ENCODE results near the gene OOSP3.

GRCh38 chr11:59877784-59878183 lies 798 bp upstream of the OOSP3 start:
- TF ChIP-seq, protein P1, sequence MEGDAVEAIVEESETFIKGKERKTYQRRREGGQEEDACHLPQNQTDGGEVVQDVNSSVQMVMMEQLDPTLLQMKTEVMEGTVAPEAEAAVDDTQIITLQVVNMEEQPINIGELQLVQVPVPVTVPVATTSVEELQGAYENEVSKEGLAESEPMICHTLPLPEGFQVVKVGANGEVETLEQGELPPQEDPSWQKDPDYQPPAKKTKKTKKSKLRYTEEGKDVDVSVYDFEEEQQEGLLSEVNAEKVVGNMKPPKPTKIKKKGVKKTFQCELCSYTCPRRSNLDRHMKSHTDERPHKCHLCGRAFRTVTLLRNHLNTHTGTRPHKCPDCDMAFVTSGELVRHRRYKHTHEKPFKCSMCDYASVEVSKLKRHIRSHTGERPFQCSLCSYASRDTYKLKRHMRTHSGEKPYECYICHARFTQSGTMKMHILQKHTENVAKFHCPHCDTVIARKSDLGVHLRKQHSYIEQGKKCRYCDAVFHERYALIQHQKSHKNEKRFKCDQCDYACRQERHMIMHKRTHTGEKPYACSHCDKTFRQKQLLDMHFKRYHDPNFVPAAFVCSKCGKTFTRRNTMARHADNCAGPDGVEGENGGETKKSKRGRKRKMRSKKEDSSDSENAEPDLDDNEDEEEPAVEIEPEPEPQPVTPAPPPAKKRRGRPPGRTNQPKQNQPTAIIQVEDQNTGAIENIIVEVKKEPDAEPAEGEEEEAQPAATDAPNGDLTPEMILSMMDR (IDR thresholded peaks at IDR 0.05; ENCODE audit: low read length): no peak
- TF ChIP-seq EZH2 (optimal IDR thresholded peaks at IDR 0.05; ENCODE audit: low read depth, low read length) (no peak), EZH2phosphoT487 (IDR thresholded peaks at IDR 0.05; ENCODE audit: low read length) (no peak)
